DMS 273 treated with DMSO at 0.1 percent for 48 hours (cell line): Measurements from ENCODE around the gene MYO3B.
A peak's percentile ranks its signal among the peaks of the same experiment; 100 is the strongest.
"Not testable (repeated sequence)": the region's sequence is repeated elsewhere in the genome, so short reads cannot be mapped to it uniquely, and the experiment has no call there.

ENCODE experiments used
- DNase-seq: peaks from one replicate; lab custom pipeline; 2025; lab: John Stamatoyannopoulos, UW

MYO3B gene

DNA sequence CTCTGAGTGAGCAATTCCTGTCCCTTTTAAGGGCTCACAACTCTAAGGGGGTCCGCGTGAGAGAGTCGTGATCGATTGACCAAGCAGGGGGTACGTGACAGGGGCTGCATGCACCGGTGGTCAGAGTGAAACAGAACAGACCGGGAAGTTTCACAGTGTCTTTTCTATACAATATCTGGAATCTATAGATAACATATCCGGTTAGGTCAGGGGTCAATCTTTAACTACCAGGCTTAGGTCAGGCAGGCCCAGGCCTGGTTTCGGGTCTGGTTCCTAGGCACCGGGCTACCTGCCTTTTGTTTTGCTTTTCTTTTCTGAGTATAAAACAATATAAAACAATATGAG is 35.3 kb downstream of the MYO3B start:
- DNase-seq: not testable (repeated sequence)

DNA sequence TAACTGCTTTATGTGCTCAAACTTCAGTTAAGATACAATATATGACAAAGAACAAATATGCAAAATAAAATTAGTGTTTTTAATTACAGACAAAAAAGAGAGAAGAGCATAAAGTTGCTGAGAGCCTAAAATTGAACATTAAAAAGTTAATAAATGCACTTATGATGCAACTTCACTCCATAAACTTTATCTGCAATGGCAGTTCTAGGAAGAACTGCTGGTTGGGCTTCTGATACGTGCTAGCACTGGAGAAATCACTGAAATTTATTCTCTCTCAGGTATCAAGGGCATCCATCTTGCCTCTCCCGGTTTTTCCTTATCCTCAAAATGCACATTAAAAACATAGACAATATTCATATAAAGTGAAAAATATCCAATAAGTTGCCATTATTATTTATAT is 35.7 kb downstream of the MYO3B start:
- no peak for DNase-seq

- DNase-seq: no peak
These were observed 36.5 kb downstream of the MYO3B start for GRCh38 chr2:170214309-170214948.

- no peak for DNase-seq
These were observed 37.1 kb downstream of the MYO3B start for GRCh38 chr2:170215021-170215420.

DNA sequence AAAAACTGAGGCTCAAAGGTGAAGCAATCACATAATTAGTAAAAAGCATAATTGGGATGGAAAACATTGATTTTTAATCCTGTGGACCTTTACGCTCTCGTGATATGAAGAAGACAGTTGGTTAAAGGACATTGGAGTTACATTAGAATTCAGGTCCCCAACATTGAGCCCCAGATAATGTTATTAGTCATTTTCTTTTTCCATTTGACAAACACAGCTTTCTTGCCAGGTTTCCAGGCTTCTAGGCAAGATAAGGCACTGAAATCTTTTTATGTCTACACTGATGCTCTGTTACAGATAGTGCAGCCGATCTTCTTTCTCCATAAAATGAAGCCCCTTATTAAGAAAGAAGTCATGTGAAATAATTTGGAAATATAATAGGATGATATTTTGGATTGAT is 38.5 kb downstream of the MYO3B start:
- DNase-seq: no peak

DNA sequence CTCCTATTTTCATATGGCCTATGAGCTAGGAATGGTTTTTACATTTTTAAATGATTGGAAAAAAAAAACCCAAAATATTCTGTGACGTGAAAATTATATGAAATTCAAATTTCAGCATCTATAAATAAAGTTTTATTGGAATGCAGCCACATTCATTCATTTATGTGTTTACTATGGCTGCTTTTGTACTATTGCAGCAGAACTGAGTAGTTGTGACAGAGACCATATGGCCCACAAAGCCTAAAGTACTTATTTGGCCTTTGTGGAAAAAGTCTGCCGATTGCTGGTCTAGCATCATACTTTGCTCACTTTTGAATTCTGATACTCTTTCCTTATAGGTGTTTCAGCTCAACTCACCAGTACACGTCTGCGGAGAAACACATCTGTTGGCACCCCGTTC is 39.0 kb downstream of the MYO3B start:
- DNase-seq: no peak

DNA sequence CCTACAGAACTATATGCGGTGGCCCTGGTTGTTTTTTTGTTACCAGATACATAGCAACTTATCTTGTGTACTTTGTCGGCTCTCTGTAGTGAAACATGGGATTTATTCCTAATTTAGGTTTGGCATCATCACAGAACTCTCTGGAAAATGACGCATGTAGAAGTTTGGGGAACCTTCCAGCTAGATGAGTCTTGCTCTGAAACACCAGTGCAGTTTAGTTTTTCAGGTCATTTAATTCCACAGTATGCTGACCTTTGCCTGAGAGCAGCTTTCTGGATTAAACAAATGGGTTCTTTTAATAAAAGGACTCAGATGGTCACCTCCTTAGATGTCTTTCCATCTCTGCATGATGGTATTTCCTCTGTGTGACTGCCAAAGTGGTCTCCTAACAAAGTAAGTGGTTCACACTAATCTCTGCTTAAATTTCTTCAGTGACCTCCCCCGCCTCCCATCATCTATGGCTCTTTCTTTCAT is 39.9 kb downstream of the MYO3B start:
- no peak for DNase-seq

DNA sequence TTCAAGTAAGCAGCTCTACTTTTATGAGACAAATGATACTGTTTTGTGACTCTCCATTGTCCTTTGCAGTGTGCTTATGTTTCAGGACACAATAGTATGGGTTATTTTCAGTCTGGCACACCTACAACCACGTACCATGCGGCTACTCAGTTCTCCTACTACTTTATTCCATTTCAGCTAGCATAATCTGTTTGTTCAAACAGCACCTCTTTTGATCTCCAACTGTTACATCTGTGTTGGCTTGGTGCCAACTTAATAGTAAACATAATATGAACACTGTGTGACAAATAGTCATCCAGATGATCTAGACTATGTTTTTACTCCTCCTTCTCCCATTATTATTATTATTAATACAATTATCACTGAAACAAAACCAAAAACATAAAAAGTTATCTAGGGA is 40.5 kb downstream of the MYO3B start:
- DNase-seq: no peak

- no peak for DNase-seq
These were observed 41.0 kb downstream of the MYO3B start for GRCh38 chr2:170218931-170219330.

- DNase-seq: no peak
These were observed 43.7 kb downstream of the MYO3B start for GRCh38 chr2:170221317-170222288.

DNA sequence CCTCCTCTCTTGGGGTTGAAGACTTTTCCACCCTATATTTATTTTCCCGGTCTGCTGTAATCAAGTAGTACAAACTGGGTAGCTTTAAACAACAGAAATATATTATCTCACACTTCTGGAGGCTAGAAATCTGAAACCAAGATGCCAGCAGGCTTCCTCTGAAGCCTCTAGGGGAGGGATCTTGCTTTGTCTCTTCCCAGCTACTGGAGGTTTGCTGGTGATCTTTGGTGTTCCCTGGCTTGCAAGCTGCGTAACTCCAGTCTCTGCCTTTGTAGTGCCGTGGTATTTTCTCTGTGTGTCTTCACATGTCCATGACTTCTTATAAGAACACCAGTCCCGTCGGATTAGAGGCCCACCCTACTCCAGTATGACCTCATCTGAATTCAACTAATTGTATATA is 44.4 kb downstream of the MYO3B start:
- no peak for DNase-seq

- no peak for DNase-seq
These were observed 44.9 kb downstream of the MYO3B start for GRCh38 chr2:170222842-170223241.

GRCh38 chr2:170224692-170225294 is 46.8 kb downstream of the MYO3B start:
- no peak for DNase-seq

DNA sequence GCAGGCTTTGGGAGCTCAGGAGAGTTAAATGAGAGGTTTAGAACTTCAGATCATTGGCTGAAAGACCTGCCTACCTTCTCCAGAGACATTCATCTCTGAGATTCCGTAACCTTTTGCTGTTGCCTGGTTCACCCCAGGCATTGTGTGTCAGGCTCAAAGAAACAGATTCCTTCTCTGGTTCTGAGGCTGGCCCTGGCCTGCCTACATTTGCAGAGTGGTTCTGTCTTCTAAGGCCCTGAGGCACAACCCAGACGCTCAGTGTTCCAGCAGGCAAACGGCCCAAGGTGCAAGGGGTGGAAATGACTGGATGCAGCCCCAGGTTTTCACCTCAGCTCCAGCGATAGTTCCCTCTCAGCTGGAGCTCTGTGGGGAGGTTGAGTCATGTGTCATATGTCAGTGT is 48.3 kb downstream of the MYO3B start:
- DNase-seq: no peak

DNA sequence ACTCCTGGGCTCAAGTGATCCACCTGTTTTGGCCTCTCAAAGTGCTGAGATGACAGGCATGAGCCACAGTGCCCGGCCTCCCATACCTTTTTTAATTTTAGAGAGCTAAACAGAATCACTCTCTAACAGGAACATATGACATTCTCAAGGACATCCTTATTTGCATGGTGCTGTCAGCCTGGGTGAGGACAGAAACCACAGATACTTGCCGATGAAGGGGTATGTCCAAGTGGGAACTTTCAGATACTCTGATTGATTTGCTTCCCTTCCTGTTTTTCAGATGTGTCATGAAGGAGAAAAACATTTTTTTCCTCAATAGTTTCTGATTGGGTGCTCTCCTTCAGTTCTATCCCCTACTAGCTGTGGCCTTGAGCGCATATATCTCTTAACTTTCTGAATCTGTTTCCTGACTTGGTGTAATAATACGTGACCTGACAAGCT is 49.6 kb downstream of the MYO3B start:
- no peak for DNase-seq

DNA sequence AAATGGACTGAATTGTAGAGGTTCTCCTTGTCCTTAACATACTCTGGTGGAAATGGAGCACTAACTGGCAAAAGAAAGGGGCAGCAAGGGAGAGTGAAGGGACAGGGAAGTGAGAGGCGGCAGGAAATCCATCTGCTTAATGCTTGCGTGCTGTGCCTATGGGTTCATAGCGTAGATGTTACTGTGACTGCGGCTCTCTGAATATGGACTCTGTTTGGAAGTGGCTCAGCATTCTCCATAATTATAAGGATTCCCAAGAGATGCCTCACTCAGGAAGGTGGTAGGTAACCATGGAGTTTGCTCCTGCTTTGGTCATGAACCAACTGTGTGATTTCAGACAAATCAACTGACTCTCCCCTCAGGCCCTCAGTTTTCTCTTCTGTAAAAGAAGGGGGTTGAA is 50.0 kb downstream of the MYO3B start:
- no peak for DNase-seq

GRCh38 chr2:170228429-170228828 is 50.5 kb downstream of the MYO3B start:
- DNase-seq: no peak

DNA sequence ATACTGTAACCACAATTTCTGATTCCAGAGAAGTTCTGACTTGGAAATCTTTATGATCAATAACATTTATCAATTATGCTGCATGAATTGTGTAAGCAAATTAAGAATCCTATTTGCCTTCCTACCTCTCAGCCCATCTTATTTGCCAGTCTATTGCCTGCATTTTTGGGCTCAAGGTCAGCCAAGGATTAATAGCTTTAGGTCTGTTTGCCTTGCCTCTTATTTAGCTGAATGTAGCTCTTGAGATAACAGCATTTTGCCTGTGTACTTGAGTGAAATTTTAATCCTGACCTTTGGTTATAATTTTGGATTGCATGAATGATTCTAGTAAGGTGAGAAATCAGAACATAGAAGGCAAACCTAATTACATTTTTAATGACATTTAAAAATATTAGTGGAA is 51.2 kb downstream of the MYO3B start:
- DNase-seq: no peak

DNA sequence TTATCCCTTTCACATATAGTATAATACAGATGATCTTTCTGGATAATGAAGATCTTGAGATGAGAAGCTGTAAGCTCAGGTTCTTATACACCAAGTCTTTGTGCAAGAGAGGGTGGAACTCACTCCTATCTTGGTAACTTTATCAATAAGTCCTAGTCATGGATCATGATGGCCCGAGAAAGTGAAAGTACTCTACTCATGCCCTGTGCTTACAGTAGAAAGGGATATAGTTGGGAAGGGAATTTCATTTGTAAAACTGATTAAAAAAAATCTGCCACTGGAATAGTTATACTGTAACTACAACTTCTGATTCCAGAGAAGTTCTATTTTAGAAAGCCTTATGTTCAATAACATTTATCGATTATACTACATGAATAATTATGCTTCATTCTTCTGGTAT is 51.8 kb downstream of the MYO3B start:
- no peak for DNase-seq

DNA sequence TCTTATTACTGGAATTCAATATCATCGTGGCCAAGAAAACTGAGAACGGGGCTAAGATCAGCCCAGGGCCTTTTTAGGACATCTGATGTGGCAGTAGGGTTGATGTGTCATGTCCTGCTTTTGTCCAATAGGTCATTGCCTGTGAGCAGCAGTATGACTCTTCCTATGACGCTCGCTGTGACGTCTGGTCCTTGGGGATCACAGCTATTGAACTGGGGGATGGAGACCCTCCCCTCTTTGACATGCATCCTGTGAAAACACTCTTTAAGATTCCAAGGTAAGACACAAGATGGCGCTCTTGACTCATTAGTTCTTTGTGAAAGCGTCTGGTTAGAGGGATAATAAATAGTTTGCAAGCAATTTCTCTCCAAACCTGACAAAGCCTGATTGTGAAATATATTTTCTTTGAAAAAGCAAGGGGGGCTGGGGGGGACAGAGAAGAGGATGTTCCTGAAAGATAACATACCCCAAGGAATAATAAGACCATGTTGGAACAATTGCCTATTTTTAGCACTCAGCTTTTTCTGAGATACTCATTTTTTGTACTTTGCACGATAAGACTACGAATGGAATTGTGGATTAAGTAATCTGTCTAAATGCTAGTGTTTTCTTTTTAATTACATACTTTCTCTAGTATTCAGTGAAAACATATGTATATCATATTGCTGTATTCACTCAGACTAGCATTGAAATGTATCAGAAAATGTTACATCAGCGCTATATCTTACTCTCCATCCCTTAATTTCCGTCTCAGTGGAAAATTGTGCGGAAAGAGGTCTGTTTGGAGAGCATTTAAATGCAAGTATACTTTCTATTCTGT is 58.1 kb downstream of the MYO3B start:
- peak; percentile 10 for DNase-seq

- DNase-seq: no peak
These were observed 58.7 kb downstream of the MYO3B start for GRCh38 chr2:170236680-170237047.

GRCh38 chr2:170237572-170238120 is 59.7 kb downstream of the MYO3B start:
- no peak for DNase-seq
